HepG2 (cell line): ENCODE data around the gene HTRA2. TPM values are rescaled to one million over a fixed set of nuclear protein-coding genes. Genes with fewer than 3 reads are reported as not detected.

Experiments
- ASH2L ChIP-seq: fragments of 300-600, 200-600 bp; sonication (generic); IDR thresholded peaks from 2 replicates; pipeline ENCODE4 v1.7.0; 2017; ENCODE audit warnings: low read depth, mild to moderate bottlenecking, moderate library complexity, mixed read lengths, low read length; ENCODE audit not compliant: insufficient read length
- ATF2 ChIP-seq: sonication (generic); formaldehyde crosslinking; IDR thresholded peaks from 2 replicates; pipeline ENCODE4 v1.4.0; 2020; ENCODE audit warnings: missing genetic modification reagents
- ATF7 ChIP-seq, 2 experiments: fragments of 450-650 bp in 1 of 2; sonication (generic) in 1 of 2; formaldehyde crosslinking in 1 of 2; IDR thresholded peaks; 2 replicates each; pipeline versions ENCODE4 v1.4.0 to v1.6.1; 2016 to 2020; ENCODE audit warnings: antibody characterized with exemption in 1 of 2, mild to moderate bottlenecking in 1 of 2, missing genetic modification reagents in 1 of 2
- CHD2 ChIP-seq: IDR thresholded peaks from 2 replicates; pipeline ENCODE4 v1.6.1; 2011; ENCODE audit warnings: low read depth, low read length, improper control_type of control experiment
- EEA1 ChIP-seq: sonication (generic); formaldehyde crosslinking; IDR thresholded peaks from 2 replicates; pipeline ENCODE4 v1.5.1; 2020; ENCODE audit warnings: mild to moderate bottlenecking, missing genetic modification reagents, borderline replicate concordance
- HOXA3 ChIP-seq: sonication (generic); formaldehyde crosslinking; IDR thresholded peaks from 2 replicates; pipeline ENCODE4 v1.5.0; 2020; ENCODE audit warnings: missing genetic modification reagents
- LCORL ChIP-seq, 2 experiments: fragments of 450-650 bp in 1 of 2; sonication (generic) in 1 of 2; formaldehyde crosslinking in 1 of 2; IDR thresholded peaks; 2 replicates each; pipeline versions ENCODE4 v1.5.0 to v1.6.1; 2017 to 2020; ENCODE audit warnings: antibody characterized with exemption in 1 of 2, missing genetic modification reagents in 1 of 2
- NFYC ChIP-seq: IDR thresholded peaks from 2 replicates; pipeline ENCODE4 v1.6.1; 2016; ENCODE audit warnings: missing genetic modification reagents, missing compliant biosample characterization
- PHF5A ChIP-seq: IDR thresholded peaks from one replicate; pipeline ENCODE4 v1.6.1; 2018; ENCODE audit warnings: low read depth, missing genetic modification reagents; ENCODE audit not compliant: unreplicated experiment
- SATB2 ChIP-seq: sonication (generic); formaldehyde crosslinking; IDR thresholded peaks from 2 replicates; pipeline ENCODE4 v1.5.0; 2020; ENCODE audit warnings: missing genetic modification reagents
- TAF15 ChIP-seq: fragments of 200-400 bp; formaldehyde crosslinking; IDR thresholded peaks from one replicate; pipeline ENCODE4 v1.6.1; 2018; ENCODE audit warnings: mild to moderate bottlenecking, low read depth, low read length; ENCODE audit not compliant: poor library complexity, severe bottlenecking
- ZNF264 ChIP-seq: sonication (generic); formaldehyde crosslinking; IDR thresholded peaks from 2 replicates; pipeline ENCODE4 v1.4.0; 2020; ENCODE audit warnings: missing genetic modification reagents
- ZNF563 ChIP-seq: sonication (generic); formaldehyde crosslinking; IDR thresholded peaks from 2 replicates; pipeline ENCODE4 v1.8.0; 2022; ENCODE audit warnings: mild to moderate bottlenecking, moderate library complexity, missing genetic modification reagents
- ZNF569 ChIP-seq: sonication (generic); formaldehyde crosslinking; IDR thresholded peaks from 2 replicates; pipeline ENCODE4 v1.5.0; 2020; ENCODE audit warnings: mild to moderate bottlenecking, missing genetic modification reagents, moderate library complexity, borderline replicate concordance
- ZNF746 ChIP-seq: sonication (generic); formaldehyde crosslinking; IDR thresholded peaks from 2 replicates; pipeline ENCODE4 v1.8.0; 2022; ENCODE audit warnings: mild to moderate bottlenecking, missing genetic modification reagents
- ZNF776 ChIP-seq: sonication (generic); formaldehyde crosslinking; IDR thresholded peaks from 2 replicates; pipeline ENCODE4 v1.4.0; 2020; ENCODE audit warnings: mild to moderate bottlenecking, missing genetic modification reagents
- ZNF883 ChIP-seq: sonication (generic); formaldehyde crosslinking; IDR thresholded peaks from 2 replicates; pipeline ENCODE4 v1.5.1; 2020; ENCODE audit warnings: mild to moderate bottlenecking, missing genetic modification reagents; ENCODE audit errors: not compliant biosample characterization
- polyA plus RNA-seq, 8 experiments: library from polyadenylated mRNA; depleted of rRNA in 3 of 8; stranded (reverse) in 7 of 8; unstranded in 1 of 8; fragments of >200 nt; fragmentation: Illumina TruSeq in 4 of 8; extraction: Trizol in 4 of 8; gene quantifications; 2 replicates each; pipeline versions ENCODE4 v1.2.1 to v1.2.3, GENCODE V29; 2011 to 2016; ENCODE audit warnings: low read depth in 4 of 8, missing spikeins in 1 of 8, mixed read lengths in 1 of 8; ENCODE audit not compliant: insufficient read depth in 1 of 8
- total RNA-seq, 5 experiments: library from RNA; depleted of rRNA; stranded (reverse); fragments of >200 nt; fragmentation: Illumina TruSeq; extraction: Trizol; gene quantifications; 2 replicates each; pipeline ENCODE4 v1.2.3, GENCODE V29; 2016; ENCODE audit warnings: low read depth in 1 of 5
- TF ChIP-seq, protein P1 (sequence below): sonication (generic); formaldehyde crosslinking; IDR thresholded peaks from 2 replicates; pipeline ENCODE4 v1.4.0; 2020; ENCODE audit warnings: mild to moderate bottlenecking, missing genetic modification reagents
- TF ChIP-seq, protein P2 (sequence below): conservative IDR thresholded peaks from 2 replicates; pipeline ENCODE4 v1.6.1; 2018; ENCODE audit warnings: missing genetic modification reagents
- TF ChIP-seq, protein P3 (sequence below): sonication (generic); formaldehyde crosslinking; IDR thresholded peaks from 2 replicates; pipeline ENCODE4 v1.4.0; 2020; ENCODE audit warnings: mild to moderate bottlenecking, missing genetic modification reagents

HTRA2 gene
- total and polyA plus RNA-seq, 2 of the 13 experiments (the other 11 are each of a cell fraction or from before 2014, with no cell fraction given), result 47.7 to 50.3 TPM

DNA sequence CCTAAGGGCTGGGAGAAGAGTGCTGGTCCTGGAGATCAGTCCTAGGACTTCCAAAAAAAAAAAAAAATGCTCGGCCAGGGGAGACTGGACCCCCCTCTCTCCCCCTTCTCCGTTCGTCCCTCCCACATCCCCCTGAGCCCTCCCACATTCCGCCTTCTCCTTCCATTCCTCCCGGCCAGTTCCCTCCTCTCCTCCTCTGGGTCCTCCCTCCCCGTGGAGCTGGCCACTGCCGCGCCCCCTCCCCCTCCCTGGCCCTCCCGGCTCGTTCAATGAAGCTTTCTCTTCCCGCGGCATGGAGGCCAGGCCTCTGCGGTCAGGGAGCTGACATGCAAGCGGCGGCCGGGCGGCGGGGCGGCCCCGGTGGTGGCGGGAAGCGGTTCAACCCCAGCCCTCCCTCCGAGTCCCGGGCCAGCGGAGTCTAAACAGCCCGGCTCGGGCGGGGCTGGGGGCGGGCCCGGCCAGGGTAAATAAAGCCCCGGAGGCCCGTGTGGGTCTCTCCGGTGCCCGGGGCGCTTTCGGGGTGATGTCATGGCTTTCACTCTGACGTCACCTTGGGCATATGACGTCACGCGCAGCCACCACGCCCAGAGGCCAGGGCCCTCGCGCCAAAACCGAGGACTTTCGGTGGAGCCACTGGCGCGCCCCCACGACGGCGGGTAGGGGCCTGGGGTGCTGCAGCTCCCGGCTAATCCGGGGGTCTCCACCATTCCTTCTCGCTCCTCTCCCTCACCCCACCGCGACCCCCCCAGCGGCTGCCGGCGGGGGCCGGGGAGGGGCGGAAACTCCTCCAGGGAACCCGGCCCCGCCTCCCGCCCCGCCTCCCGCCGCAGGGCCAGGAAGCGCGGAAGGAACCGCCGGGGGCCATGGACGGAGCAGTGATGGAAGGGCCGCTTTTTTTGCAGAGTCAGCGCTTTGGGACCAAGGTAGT is 24.4 kb downstream of the HTRA2 start, which contains the start of the genes DOK1 and LOXL3 (continued):
- TF ChIP-seq, protein P1, sequence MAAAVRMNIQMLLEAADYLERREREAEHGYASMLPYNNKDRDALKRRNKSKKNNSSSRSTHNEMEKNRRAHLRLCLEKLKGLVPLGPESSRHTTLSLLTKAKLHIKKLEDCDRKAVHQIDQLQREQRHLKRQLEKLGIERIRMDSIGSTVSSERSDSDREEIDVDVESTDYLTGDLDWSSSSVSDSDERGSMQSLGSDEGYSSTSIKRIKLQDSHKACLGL (CRISPR knock-in tag), result peak; percentile 39; the same call in 1 of the 2 replicates
- TF ChIP-seq HOXA3 (CRISPR knock-in tag) (peak; percentile 99), SATB2 (no peak), NFYC (CRISPR knock-in tag) (no peak), EEA1 (CRISPR knock-in tag) (no peak), ZNF746 (CRISPR knock-in tag) (0 out of 2 replicates have a peak, but pooled peaks have one; percentile 26), ZNF883 (CRISPR knock-in tag) (no peak), PHF5A (CRISPR knock-in tag) (no peak), ATF2 (CRISPR knock-in tag) (peak; percentile 86), ZNF569 (CRISPR knock-in tag) (no peak), ATF7 (IDR thresholded peaks at IDR 0.05) (peak; percentile 97), ATF7 (CRISPR knock-in tag; IDR thresholded peaks at IDR 0.05) (peak; percentile 93), CHD2 (no peak), ZNF563 (CRISPR knock-in tag) (0 out of 2 replicates have a peak, but pooled peaks have one; percentile 35), ZNF264 (CRISPR knock-in tag) (no peak), LCORL (IDR thresholded peaks at IDR 0.05) (no peak), LCORL (CRISPR knock-in tag; IDR thresholded peaks at IDR 0.05) (0 out of 2 replicates have a peak, but pooled peaks have one; percentile 43), TAF15 (no peak), ZNF776 (peak; percentile 75; the same call in 1 of the 2 replicates), ASH2L (peak; percentile 54)
- TF ChIP-seq, protein P2, sequence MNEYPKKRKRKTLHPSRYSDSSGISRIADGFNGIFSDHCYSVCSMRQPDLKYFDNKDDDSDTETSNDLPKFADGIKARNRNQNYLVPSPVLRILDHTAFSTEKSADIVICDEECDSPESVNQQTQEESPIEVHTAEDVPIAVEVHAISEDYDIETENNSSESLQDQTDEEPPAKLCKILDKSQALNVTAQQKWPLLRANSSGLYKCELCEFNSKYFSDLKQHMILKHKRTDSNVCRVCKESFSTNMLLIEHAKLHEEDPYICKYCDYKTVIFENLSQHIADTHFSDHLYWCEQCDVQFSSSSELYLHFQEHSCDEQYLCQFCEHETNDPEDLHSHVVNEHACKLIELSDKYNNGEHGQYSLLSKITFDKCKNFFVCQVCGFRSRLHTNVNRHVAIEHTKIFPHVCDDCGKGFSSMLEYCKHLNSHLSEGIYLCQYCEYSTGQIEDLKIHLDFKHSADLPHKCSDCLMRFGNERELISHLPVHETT (CRISPR knock-in tag), result peak; percentile 68; the same call in 1 of the 2 replicates
- TF ChIP-seq, protein P3, sequence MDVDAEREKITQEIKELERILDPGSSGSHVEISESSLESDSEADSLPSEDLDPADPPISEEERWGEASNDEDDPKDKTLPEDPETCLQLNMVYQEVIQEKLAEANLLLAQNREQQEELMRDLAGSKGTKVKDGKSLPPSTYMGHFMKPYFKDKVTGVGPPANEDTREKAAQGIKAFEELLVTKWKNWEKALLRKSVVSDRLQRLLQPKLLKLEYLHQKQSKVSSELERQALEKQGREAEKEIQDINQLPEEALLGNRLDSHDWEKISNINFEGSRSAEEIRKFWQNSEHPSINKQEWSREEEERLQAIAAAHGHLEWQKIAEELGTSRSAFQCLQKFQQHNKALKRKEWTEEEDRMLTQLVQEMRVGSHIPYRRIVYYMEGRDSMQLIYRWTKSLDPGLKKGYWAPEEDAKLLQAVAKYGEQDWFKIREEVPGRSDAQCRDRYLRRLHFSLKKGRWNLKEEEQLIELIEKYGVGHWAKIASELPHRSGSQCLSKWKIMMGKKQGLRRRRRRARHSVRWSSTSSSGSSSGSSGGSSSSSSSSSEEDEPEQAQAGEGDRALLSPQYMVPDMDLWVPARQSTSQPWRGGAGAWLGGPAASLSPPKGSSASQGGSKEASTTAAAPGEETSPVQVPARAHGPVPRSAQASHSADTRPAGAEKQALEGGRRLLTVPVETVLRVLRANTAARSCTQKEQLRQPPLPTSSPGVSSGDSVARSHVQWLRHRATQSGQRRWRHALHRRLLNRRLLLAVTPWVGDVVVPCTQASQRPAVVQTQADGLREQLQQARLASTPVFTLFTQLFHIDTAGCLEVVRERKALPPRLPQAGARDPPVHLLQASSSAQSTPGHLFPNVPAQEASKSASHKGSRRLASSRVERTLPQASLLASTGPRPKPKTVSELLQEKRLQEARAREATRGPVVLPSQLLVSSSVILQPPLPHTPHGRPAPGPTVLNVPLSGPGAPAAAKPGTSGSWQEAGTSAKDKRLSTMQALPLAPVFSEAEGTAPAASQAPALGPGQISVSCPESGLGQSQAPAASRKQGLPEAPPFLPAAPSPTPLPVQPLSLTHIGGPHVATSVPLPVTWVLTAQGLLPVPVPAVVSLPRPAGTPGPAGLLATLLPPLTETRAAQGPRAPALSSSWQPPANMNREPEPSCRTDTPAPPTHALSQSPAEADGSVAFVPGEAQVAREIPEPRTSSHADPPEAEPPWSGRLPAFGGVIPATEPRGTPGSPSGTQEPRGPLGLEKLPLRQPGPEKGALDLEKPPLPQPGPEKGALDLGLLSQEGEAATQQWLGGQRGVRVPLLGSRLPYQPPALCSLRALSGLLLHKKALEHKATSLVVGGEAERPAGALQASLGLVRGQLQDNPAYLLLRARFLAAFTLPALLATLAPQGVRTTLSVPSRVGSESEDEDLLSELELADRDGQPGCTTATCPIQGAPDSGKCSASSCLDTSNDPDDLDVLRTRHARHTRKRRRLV (CRISPR knock-in tag), result 0 out of 2 replicates have a peak, but pooled peaks have one; percentile 44
